Naive thymus-derived CD8-positive, alpha-beta T cell (primary cell): ENCODE data around the gene CD109. TPM values are rescaled to one million over a fixed set of nuclear protein-coding genes. Genes with fewer than 3 reads are reported as not detected.

ENCODE experiments used
- ATAC-seq, 2 donors: fragments of 150-1000 bp; cut with Tn5 transposase in 1 of 2; sonication (Bioruptor Pico), chemical (Tn5 transposase) in 1 of 2; 1 replicate in 1 of 2; 2 replicates in 1 of 2; pipeline ENCODE4 v1.10.0; 2021; ENCODE audit warnings: mild to moderate bottlenecking in 2 of 2, moderate library complexity in 2 of 2
- POLR2A ChIA-PET: fragments of 350-600 bp; sonication (Branson Sonifier 250); formaldehyde crosslinking; loops from one replicate; lab custom pipeline; 2021; ENCODE audit warnings: antibody characterized with exemption; lab: Charles Lee
- DNase-seq, 10 donors: peaks; one replicate each; pipeline versions ENCODE4 v3.0.0 to v3.0.0-alpha.2; 2020 to 2022
- H3K27ac Mint-ChIP-seq, 10 donors: one replicate each; pipeline ENCODE4 v1.8.0; 2020 to 2022; ENCODE audit warnings: mild to moderate bottlenecking in 10 of 10, mixed read lengths in 10 of 10, moderate library complexity in 4 of 10, inconsistent platforms in 1 of 10
- H3K27me3 Mint-ChIP-seq, 5 donors: one replicate each; pipeline ENCODE4 v1.8.0; 2021 to 2022; ENCODE audit warnings: mixed read lengths in 5 of 5
- H3K36me3 Mint-ChIP-seq, 3 donors: one replicate each; pipeline ENCODE4 v1.8.0; 2020 to 2022; ENCODE audit warnings: mixed read lengths in 3 of 3, mild to moderate bottlenecking in 2 of 3, inconsistent platforms in 1 of 3
- H3K4me1 Mint-ChIP-seq, 4 donors: one replicate each; pipeline ENCODE4 v1.8.0; 2021 to 2022; ENCODE audit warnings: mixed read lengths in 4 of 4
- H3K4me3 Mint-ChIP-seq, 10 donors: one replicate each; pipeline ENCODE4 v1.8.0; 2020 to 2022; ENCODE audit warnings: mild to moderate bottlenecking in 10 of 10, mixed read lengths in 10 of 10, moderate library complexity in 6 of 10, inconsistent platforms in 1 of 10
- H3K9me3 Mint-ChIP-seq, 9 donors: one replicate each; pipeline ENCODE4 v1.8.0; 2020 to 2022; ENCODE audit warnings: mixed read lengths in 9 of 9, mild to moderate bottlenecking in 3 of 9, inconsistent platforms in 1 of 9, moderate library complexity in 1 of 9
- polyA plus RNA-seq, 3 donors: library from polyadenylated mRNA; unstranded; fragments of 300-500 nt; fragmentation: Illumina TruSeq; gene quantifications; one replicate each; pipeline ENCODE4 v1.2.3, GENCODE V29; 2021
- total RNA-seq, 8 experiments: library from RNA in 2 of 8; stranded (reverse) in 2 of 8; gene quantifications; one replicate each; pipeline ENCODE4 v1.2.3 and lab custom pipeline; 2021 to 2026

CD109 gene
- total RNA-seq (under 1 TPM; 0.41 to 0.47 TPM), polyA plus RNA-seq (not detected), total RNA-seq (lab: John Stamatoyannopoulos, UW) (0 to 73.2 (median 1.5) reads per million in 6 experiments)

- Mint-ChIP-seq H3K36me3 (peaks cover 0 to 3% (median 0%) of the 10 kb centered on the region in 3 donors), H3K4me3 (peak within 1 kb of the TSS; percentile 58 to 86 (median 81)), H3K4me1 (peaks cover 3 to 23% (median 10%) of the 10 kb centered on the region in 4 donors), H3K9me3 (no peaks in the 10 kb centered on the region), H3K27me3 (peaks cover 29 to 91% (median 48%) of the 10 kb centered on the region in 5 donors), H3K27ac (peak within 1 kb of the TSS in 3 of 10 donors; percentile 9 to 37 (median 20))
- DNase-seq (peak in 7 of 10 donors; percentile 0 to 23 (median 9)), ATAC-seq (peak; percentile 57 to 74)
- POLR2A ChIA-PET: no interaction called here
Measured at GRCh38 chr6:73695619-73696421, at the start of gene CD109. Gene CD109 (plus strand): TSS chr6:73696203. CDS start chr6:73696216, 13 bp downstream.

- POLR2A ChIA-PET: interaction anchor here (1.2 to 1.7 kb wide), 2 partner anchors 127 to 128 kb away, joined by 3 to 4 read pairs; partner anchors contain the start of gene EEF1A1
- Mint-ChIP-seq H3K9me3 (no peaks in the 10 kb centered on the region), H3K36me3 (peaks cover 0 to 28% (median 3%) of the 10 kb centered on the region in 3 donors), H3K27ac (no peak overlapping the region), H3K4me3 (no peak overlapping the region), H3K27me3 (no peaks in the 10 kb centered on the region), H3K4me1 (peaks cover 12 to 27% (median 23%) of the 10 kb centered on the region in 4 donors)
- no peak for DNase-seq
- no peak for ATAC-seq
Measured at GRCh38 chr6:73648166-73648565, 47.8 kb upstream of the CD109 start.

DNA sequence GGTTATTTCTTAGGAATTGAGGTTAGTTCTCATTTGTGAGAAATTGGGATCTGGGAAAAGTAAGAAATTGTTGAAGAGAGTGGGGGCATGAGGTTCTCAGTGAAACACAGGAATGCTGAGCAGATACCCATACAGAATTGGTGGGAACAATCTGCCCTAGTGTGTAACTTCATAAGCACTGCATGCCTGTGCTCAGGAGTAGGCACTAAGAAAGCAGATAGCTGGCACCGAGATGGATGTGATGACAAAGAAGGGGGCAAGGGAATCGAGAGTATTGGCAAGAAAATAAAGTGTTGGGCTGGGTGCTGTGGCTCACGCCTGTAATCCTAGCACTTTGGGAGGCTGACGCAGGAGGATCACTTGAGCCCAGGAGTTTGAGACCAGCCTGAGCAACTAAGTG, 46.2 kb upstream of the CD109 start:
- peak overlapping the region in 1 of 10 donors; percentile 12 for H3K4me3 Mint-ChIP-seq
- peaks cover 17 to 36% (median 26%) of the 10 kb centered on the region in 4 donors for H3K4me1 Mint-ChIP-seq
- POLR2A ChIA-PET: no interaction called here
- H3K27me3 Mint-ChIP-seq: no peaks in the 10 kb centered on the region
- peak overlapping the region in 3 of 10 donors; percentile 3 to 51 (median 25) for H3K27ac Mint-ChIP-seq
- ATAC-seq: no peak
- no peaks in the 10 kb centered on the region for H3K9me3 Mint-ChIP-seq
- no peak for DNase-seq
- peaks cover 0 to 28% (median 3%) of the 10 kb centered on the region in 3 donors for H3K36me3 Mint-ChIP-seq

DNA sequence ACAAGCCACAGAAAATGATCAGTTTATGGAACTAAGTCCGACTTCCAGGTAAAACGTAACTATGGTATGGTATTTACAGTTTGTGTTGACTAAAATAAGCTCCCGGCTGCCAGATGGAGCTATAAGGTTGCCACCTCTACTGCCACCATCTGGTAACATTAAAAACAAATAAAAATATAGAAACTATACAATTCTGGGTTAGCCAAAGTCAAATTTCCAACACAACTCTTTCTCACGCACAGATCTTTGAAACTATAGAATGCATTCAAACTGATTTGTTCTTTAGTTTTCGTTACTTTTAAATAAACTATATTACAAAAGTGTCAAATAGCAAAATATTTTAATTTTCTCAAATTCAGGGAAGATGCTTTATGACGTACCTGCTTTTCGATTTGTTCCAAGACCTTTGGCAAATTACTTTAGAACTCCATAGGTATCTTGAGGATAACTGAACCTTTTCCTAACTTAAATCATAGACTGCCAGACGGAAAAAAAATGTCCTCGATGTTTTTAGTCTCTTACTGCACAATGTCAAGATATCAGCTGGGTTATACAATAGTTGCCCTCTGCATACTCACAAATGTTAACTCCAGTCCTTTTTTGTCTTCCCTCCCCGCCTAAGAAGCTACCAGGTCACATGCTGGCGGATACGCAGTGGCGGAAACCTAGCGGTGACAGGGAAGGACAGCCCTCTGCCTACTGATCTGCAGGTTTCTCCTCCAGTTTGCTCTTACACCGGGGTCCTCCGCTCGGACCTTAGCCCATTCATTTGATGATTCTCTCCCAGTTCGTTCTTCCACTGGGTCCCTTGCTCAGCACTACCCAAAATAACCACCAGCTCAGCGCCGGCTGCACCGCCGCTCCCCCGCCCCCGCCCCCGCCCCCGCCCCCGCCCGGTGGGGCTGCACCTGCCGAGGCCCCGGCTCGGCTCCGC, 43.1 kb upstream of the CD109 start:
- peak; percentile 46 to 83 (median 66) for DNase-seq
- H3K9me3 Mint-ChIP-seq: no peaks in the 10 kb centered on the region
- H3K27ac Mint-ChIP-seq: peak overlapping the region; percentile 85 to 99 (median 98)
- POLR2A ChIA-PET: interaction anchor here (0.6 to 5.3 kb wide), 13 partner anchors 9 to 1949 kb away, joined by 3 to 90 read pairs (median 7); partner anchors contain the start of genes EEF1A1, MTO1 and SENP6
- ATAC-seq: peak; percentile 52 to 69
- H3K36me3 Mint-ChIP-seq: peaks cover 0 to 18% (median 3%) of the 10 kb centered on the region in 3 donors
- H3K27me3 Mint-ChIP-seq: no peaks in the 10 kb centered on the region
- H3K4me1 Mint-ChIP-seq: peaks cover 14 to 36% (median 29%) of the 10 kb centered on the region in 4 donors
- peak overlapping the region; percentile 91 to 99 (median 98) for H3K4me3 Mint-ChIP-seq

- Mint-ChIP-seq H3K27me3 (no peaks in the 10 kb centered on the region), H3K36me3 (peaks cover 0 to 14% (median 3%) of the 10 kb centered on the region in 3 donors), H3K27ac (peak within 1 kb of the TSS; percentile 85 to 99 (median 98)), H3K4me1 (peaks cover 12 to 36% (median 30%) of the 10 kb centered on the region in 4 donors), H3K4me3 (peak within 1 kb of the TSS; percentile 91 to 99 (median 99)), H3K9me3 (no peaks in the 10 kb centered on the region)
- peak; percentile 86 for ATAC-seq
- POLR2A ChIA-PET: interaction anchor here (0.5 to 5.3 kb wide), 12 partner anchors 10 to 1948 kb away, joined by 3 to 90 read pairs (median 9); partner anchors contain the start of genes COX7A2, EEF1A1, MTO1 and SENP6
- DNase-seq: peak; percentile 78 to 93 (median 86)
Measured at GRCh38 chr6:73653571-73654424, 42.2 kb upstream of the CD109 start, which contains the start of gene SLC17A5. Gene SLC17A5 (minus strand): TSS chr6:73653992. CDS start chr6:73653886, 106 bp downstream.

DNA sequence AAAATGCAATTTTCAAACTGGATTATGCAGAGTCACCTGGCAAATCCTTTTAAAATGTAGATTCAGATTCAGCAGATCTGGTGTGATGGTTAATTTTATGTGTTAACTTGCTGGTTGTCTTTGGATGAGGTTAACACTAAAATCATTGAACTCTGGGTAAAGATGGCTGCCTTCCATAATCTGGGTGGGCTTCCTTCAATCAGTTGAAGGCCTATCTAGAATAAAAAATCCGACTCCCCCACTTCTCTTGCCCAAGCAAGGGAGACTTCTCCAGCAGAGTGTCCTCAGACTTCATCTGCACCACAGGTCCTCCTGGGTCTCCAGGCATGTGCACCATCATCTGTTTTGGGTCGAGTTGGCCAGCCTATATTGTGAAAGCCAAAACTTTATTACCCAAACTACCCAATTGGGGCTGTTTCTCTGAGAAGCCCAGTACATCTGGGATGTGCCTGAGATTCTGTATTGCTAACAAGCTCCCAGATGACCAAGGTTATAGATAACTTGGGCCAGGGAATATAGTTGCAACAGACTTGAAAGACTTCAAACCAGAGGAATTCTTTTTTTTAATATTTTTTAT, 40.6 kb upstream of the CD109 start:
- POLR2A ChIA-PET: interaction anchor here (3.6 to 5.3 kb wide), 2 partner anchors 133 to 194 kb away, joined by 26 to 90 read pairs; partner anchors contain the start of genes EEF1A1 and MTO1
- H3K9me3 Mint-ChIP-seq: no peaks in the 10 kb centered on the region
- peak overlapping the region in 8 of 10 donors; percentile 47 to 98 (median 94) for H3K27ac Mint-ChIP-seq
- no peak for ATAC-seq
- DNase-seq: no peak
- peaks cover 0 to 4% (median 0%) of the 10 kb centered on the region in 3 donors for H3K36me3 Mint-ChIP-seq
- H3K4me1 Mint-ChIP-seq: peaks cover 9 to 36% (median 30%) of the 10 kb centered on the region in 4 donors
- H3K4me3 Mint-ChIP-seq: peak overlapping the region; percentile 9 to 99 (median 85)
- no peaks in the 10 kb centered on the region for H3K27me3 Mint-ChIP-seq

DNA sequence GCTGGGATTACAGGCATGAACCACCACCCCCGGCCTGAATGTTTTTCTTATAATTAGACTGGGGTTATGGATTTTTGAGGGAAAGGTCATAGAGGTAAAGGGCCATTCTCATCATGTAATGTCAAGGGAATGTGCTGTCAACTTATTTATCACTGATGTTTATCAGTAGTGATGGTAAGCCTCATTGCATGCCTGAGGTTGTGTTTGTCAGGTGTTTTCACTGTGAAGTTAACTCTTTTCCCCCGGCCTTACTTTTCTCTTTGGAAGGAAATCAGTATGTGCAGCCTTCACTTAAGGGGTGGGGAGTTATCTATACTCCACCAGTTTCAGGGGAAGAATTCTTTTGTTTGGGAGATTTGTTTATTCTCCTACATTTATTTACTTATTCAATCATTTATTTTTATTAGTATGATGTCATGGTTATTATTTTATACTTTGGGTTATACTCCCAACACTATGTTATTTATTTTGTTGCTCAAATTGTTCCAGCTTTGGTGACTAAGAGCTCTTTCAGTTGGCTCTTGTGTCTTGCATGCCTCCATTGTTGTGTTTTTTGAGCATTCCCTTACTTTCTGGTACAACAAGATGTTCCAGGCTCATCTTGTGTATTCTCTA, 39.4 kb upstream of the CD109 start:
- H3K9me3 Mint-ChIP-seq: no peaks in the 10 kb centered on the region
- no peaks in the 10 kb centered on the region for H3K36me3 Mint-ChIP-seq
- H3K4me3 Mint-ChIP-seq: peak overlapping the region in 2 of 10 donors; percentile 4 to 34
- peaks cover 7 to 30% (median 26%) of the 10 kb centered on the region in 4 donors for H3K4me1 Mint-ChIP-seq
- peak overlapping the region in 5 of 10 donors; percentile 10 to 84 (median 39) for H3K27ac Mint-ChIP-seq
- no peak for ATAC-seq
- no peak for DNase-seq
- POLR2A ChIA-PET: no interaction called here
- H3K27me3 Mint-ChIP-seq: no peaks in the 10 kb centered on the region

DNA sequence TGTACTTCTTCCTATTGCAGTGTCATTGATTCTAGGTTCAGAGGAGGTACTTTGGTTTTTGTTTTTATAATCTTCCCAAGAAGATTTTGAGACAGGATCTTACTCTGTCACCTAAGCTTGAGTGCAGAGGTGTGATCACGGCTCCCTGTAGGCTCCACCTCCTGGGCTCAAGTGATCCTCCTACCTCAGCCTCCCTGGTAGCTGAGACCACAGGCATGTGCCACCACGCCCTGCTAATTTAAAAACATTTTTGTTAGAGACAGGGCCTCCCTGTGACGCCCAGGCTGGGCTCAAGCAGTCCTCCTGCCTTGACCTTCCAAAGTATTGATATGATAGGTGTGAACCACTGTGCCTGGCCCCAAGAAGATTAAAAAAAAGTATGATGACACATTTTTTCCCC, 38.8 kb upstream of the CD109 start:
- H3K27me3 Mint-ChIP-seq: no peaks in the 10 kb centered on the region
- H3K27ac Mint-ChIP-seq: peak overlapping the region in 5 of 10 donors; percentile 39 to 84 (median 41)
- peaks cover 7 to 30% (median 22%) of the 10 kb centered on the region in 4 donors for H3K4me1 Mint-ChIP-seq
- H3K9me3 Mint-ChIP-seq: no peaks in the 10 kb centered on the region
- POLR2A ChIA-PET: no interaction called here
- no peak for ATAC-seq
- no peaks in the 10 kb centered on the region for H3K36me3 Mint-ChIP-seq
- H3K4me3 Mint-ChIP-seq: peak overlapping the region in 2 of 10 donors; percentile 4 to 20
- DNase-seq: no peak

- no peaks in the 10 kb centered on the region for H3K36me3 Mint-ChIP-seq
- no peak overlapping the region for H3K27ac Mint-ChIP-seq
- POLR2A ChIA-PET: no interaction called here
- H3K27me3 Mint-ChIP-seq: peaks cover 0 to 13% (median 4%) of the 10 kb centered on the region in 5 donors
- DNase-seq (no peak), ATAC-seq (no peak)
- H3K4me1 Mint-ChIP-seq: no peaks in the 10 kb centered on the region
- H3K9me3 Mint-ChIP-seq: no peaks in the 10 kb centered on the region
- H3K4me3 Mint-ChIP-seq: no peak overlapping the region
Measured at GRCh38 chr6:73664701-73665100, 31.3 kb upstream of the CD109 start.

DNA sequence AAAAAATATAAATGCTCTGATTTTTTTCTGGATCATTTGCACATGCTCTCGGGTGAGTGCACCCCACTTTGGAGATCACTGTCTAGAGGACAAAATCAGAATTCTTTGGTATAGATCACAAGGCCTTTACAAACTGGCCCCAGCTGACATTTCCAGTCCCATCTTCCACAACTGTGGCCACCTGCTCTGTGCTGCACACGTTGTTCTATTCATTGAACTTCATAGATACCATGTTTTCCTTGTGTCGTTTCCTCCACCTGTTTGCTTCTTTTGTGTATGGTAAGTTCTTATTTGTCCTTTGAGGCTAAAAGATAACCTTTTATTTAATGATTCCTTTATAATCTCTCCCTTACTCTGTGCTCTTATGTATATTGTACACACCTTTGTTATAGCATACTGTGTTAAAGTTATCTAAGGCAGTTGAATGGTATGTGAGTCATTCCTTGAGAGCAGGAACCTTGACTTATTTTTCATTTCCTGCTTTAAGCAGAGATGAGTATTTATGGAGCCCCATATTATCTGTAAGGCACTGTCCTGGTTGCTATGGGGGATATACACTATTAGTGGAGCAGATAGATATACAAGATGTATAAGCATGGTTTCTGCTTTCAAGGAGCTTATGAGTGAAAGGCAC, 30.2 kb upstream of the CD109 start:
- Mint-ChIP-seq H3K4me1 (no peaks in the 10 kb centered on the region), H3K36me3 (no peaks in the 10 kb centered on the region), H3K27me3 (peaks cover 9 to 24% (median 14%) of the 10 kb centered on the region in 5 donors), H3K9me3 (no peaks in the 10 kb centered on the region), H3K4me3 (no peak overlapping the region), H3K27ac (no peak overlapping the region)
- POLR2A ChIA-PET: interaction anchor here (0.6 kb wide), 1 partner anchor 29 kb away, joined by 3 read pairs; no protein-coding TSS in a partner anchor
- no peak for ATAC-seq
- DNase-seq: no peak
